ENCODE measurements around the gene RPH3AL. TPM values are rescaled to one million over a fixed set of nuclear protein-coding genes. Genes with fewer than 3 reads are reported as not detected.

Gene RPH3AL
- total and polyA plus RNA-seq, 2 of the 8 experiments (the other 6 are each of a cell fraction or from before 2014, with no cell fraction given): 5.6 to 5.8 TPM

GRCh38 chr17:301681-302299 is 50.8 kb downstream of the RPH3AL start:
- Histone ChIP-seq H3K4me3 (ENCODE audit: extremely low read depth in 1 of 4, insufficient read depth in 2 of 4, low read depth in 3 of 4, low read length in 4 of 4) (no peak overlapping the region), H3K27ac (ENCODE audit: low read depth, low read length) (no peak overlapping the region), H3K4me2 (ENCODE audit: insufficient read depth in 1 of 2, low read depth in 2 of 2, low read length in 2 of 2) (no peak overlapping the region), H3K23ac (ENCODE audit: insufficient read length) (no peak overlapping the region), H3K56ac (replicated peaks; ENCODE audit: insufficient read length, low read depth, low read length) (no peak overlapping the region), H2AFZ (ENCODE audit: low read length) (no peak overlapping the region), H2BK15ac (ENCODE audit: low read length) (0 out of 2 replicates have a peak overlapping the region, but pooled peaks have one; percentile 5), H2AK5ac (ENCODE audit: low read depth, low read length) (no peak overlapping the region), H2BK5ac (ENCODE audit: low read depth, low read length) (no peak overlapping the region; the same call in 1 of the 2 replicates), H3K23me2 (ENCODE audit: low read depth, low read length) (no peaks in the 10 kb centered on the region; the same call in 1 of the 2 replicates), H4K91ac (replicated peaks; ENCODE audit: insufficient read length, low read length) (no peak overlapping the region), H3K9ac (replicated peaks in 1 of 4; ENCODE audit: extremely low read depth in 1 of 4, low read depth in 3 of 4, low read length in 3 of 4) (no peak overlapping the region), H3K79me1 (ENCODE audit: low read depth, low read length) (no peaks in the 10 kb centered on the region), H4K5ac (ENCODE audit: insufficient read length, low read depth, low read length) (no peak overlapping the region), H3K18ac (ENCODE audit: extremely low read depth, low read length) (no peak overlapping the region), H3K4me1 (replicated peaks in 1 of 4; ENCODE audit: control insufficient read depth in 3 of 4, insufficient read depth in 4 of 4, low read length in 3 of 4) (peaks cover 0 to 10% (median 8%) of the 10 kb centered on the region in 4 experiments; a peak in 6 of 7 replicates), H2BK120ac (replicated peaks; ENCODE audit: low read depth, low read length) (no peak overlapping the region), H3K14ac (ENCODE audit: insufficient read length) (no peak overlapping the region), H3K27me3 (replicated peaks in 1 of 4; ENCODE audit: control insufficient read depth in 3 of 4, extremely low read depth in 1 of 4, insufficient read depth in 3 of 4, low read length in 3 of 4) (peaks cover 0 to 1% (median 0%) of the 10 kb centered on the region in 4 experiments; a peak in 2 of 7 replicates), H4K8ac (ENCODE audit: extremely low read depth, insufficient read depth, low read length) (peak overlapping the region; percentile 66), H2BK20ac (ENCODE audit: low read length) (no peak overlapping the region), H3K79me2 (ENCODE audit: control insufficient read depth in 1 of 2, insufficient read depth in 2 of 2, low read length in 2 of 2) (no peaks in the 10 kb centered on the region), H3K4ac (replicated peaks; ENCODE audit: insufficient read length, low read depth, low read length) (no peak overlapping the region), H2BK12ac (ENCODE audit: low read depth, low read length) (peak overlapping the region; percentile 75; the same call in 1 of the 2 replicates), H4K20me1 (replicated peaks in 1 of 2; ENCODE audit: control insufficient read depth in 1 of 2, insufficient read depth in 2 of 2, low read length in 2 of 2) (no peaks in the 10 kb centered on the region), H3K9me3 (ENCODE audit: insufficient read depth in 2 of 2, low read depth in 1 of 2, low read length in 1 of 2) (no peaks in the 10 kb centered on the region), H3K36me3 (ENCODE audit: control insufficient read depth in 2 of 4, insufficient read depth in 4 of 4, low read length in 3 of 4) (no peaks in the 10 kb centered on the region)
- FAIRE-seq (no peak), DNase-seq (ENCODE audit: low read depth in 1 of 2, low spot score in 2 of 2) (no peak)
- ChIA-PET CTCF (ENCODE audit: partially characterized antibody) (interaction anchor here (0.6 to 1.4 kb wide), 6 partner anchors 8 to 136 kb away, joined by 3 to 6 read pairs (median 4); no protein-coding TSS in a partner anchor), POLR2A (ENCODE audit: partially characterized antibody) (interaction anchor here (1.1 to 1.3 kb wide), 3 partner anchors 8 to 94 kb away, joined by 3 to 4 read pairs (median 4); no protein-coding TSS in a partner anchor)
- 87% methylated on average over 27 of the region's 27 CpGs; no CpG with 5 or more reads in 1 of the 2 experiments for WGBS, 2 experiments (ENCODE audit: extremely low coverage in 1 of 2, insufficient coverage in 1 of 2, insufficient read length in 1 of 2, insufficient replicate concordance in 2 of 2, low coverage in 1 of 2, low lambda C conversion rate in 2 of 2, missing lambda C conversion rate in 1 of 2)
- TF ChIP-seq POU5F1 (IDR thresholded peaks at IDR 0.05; ENCODE audit: low read depth, low read length) (no peak), EGR1 (IDR thresholded peaks at IDR 0.05; ENCODE audit: borderline replicate concordance, low read depth, low read length) (no peak), TAF7 (optimal IDR thresholded peaks at IDR 0.05; ENCODE audit: borderline replicate concordance, low read depth, low read length) (no peak), FOSL1 (IDR thresholded peaks at IDR 0.05; ENCODE audit: insufficient read depth, low read depth, low read length) (no peak), TCF12 (IDR thresholded peaks at IDR 0.05; ENCODE audit: low read depth, low read length) (no peak), TEAD4 (IDR thresholded peaks at IDR 0.05; ENCODE audit: low read depth, low read length) (no peak), CEBPB (IDR thresholded peaks at IDR 0.05; ENCODE audit: low read depth, low read length) (no peak), CREB1 (IDR thresholded peaks at IDR 0.05) (no peak), CBX8 (IDR thresholded peaks at IDR 0.05; ENCODE audit: borderline replicate concordance, low read depth, low read length) (no peak), YY1 (IDR thresholded peaks at IDR 0.05; ENCODE audit: low read depth, low read length) (no peak), RFX5 (IDR thresholded peaks at IDR 0.05; ENCODE audit: borderline replicate concordance, low read depth, low read length) (no peak), BCL11A (IDR thresholded peaks at IDR 0.05; ENCODE audit: low read depth in 2 of 2, low read length in 2 of 2) (no peak), CHD2 (IDR thresholded peaks at IDR 0.05; ENCODE audit: low read length) (no peak), BRCA1 (IDR thresholded peaks at IDR 0.05; ENCODE audit: low read depth, low read length) (no peak), ZNF274 (IDR thresholded peaks at IDR 0.05; ENCODE audit: borderline replicate concordance, extremely low read depth, low read length) (no peak)

All from H1 (cell line).